Measurements from ENCODE around the gene MOGAT3.

MOGAT3 gene

DNA sequence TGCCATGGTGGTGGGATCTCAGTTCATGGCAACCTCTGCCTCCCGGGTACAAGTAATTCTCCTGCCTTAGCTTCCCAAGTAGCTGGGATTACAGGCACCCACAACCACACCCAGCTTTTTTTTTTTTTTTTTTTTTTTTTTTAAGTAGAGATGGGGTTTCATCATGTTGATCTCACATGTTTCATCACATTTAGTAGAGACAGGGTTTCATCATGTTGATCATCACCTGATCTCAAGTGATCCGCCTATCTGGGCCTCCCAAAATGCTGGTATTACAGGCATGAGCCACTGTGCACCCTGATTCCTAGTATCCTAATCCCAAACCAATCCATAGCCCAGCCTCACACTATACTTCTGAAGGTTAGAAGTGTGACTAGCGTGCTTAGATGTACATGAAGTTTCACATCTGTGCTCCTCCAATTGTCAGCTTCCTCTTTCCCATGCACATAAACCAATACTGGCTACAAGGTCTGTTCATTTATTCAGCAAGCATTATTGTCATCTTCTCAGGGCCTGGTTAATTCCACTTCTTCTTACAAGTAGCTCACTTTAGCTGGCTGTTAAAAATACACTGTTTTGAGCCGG, 13.9 kb downstream of the MOGAT3 start:
- H3K9me3 ChIP-seq (ENCODE audit: control insufficient read depth, low read length), result no peaks in the 10 kb centered on the region
- no peaks in the 10 kb centered on the region for H3K36me3 ChIP-seq (ENCODE audit: control insufficient read depth in 1 of 2, insufficient read depth in 2 of 2, low read depth in 1 of 2, low read length in 2 of 2)
- H2BK120ac ChIP-seq (ENCODE audit: low read depth, low read length), result no peak overlapping the region
- no peak overlapping the region for H2AK5ac ChIP-seq (ENCODE audit: low read length, severe bottlenecking)
- no peak overlapping the region for H3K27ac ChIP-seq (ENCODE audit: low read length, poor library complexity, severe bottlenecking)
- H3K14ac ChIP-seq (ENCODE audit: low read length in 2 of 2), result no peak overlapping the region
- no peak overlapping the region for H3K4me3 ChIP-seq (ENCODE audit: insufficient read depth in 1 of 2, low read depth in 1 of 2, low read length in 2 of 2)
- no peak for DNase-seq
- H2AFZ ChIP-seq (ENCODE audit: low read depth, low read length), result no peak overlapping the region
- H3K9ac ChIP-seq (ENCODE audit: low read length), result no peak overlapping the region
- no peak overlapping the region for H2BK5ac ChIP-seq (ENCODE audit: low read depth, low read length, poor library complexity, severe bottlenecking)
- H4K8ac ChIP-seq (ENCODE audit: low read length), result no peak overlapping the region
- H3K4ac ChIP-seq (ENCODE audit: low read depth in 1 of 2, low read length in 2 of 2), result no peak overlapping the region
- H2BK12ac ChIP-seq (ENCODE audit: low read length in 2 of 2), result no peak overlapping the region
- no peak overlapping the region for H3K18ac ChIP-seq (ENCODE audit: low read depth in 1 of 2, low read length in 2 of 2)
- WGBS, result 92% methylated on average over 3 of the region's 4 CpGs
- H3K23ac ChIP-seq (ENCODE audit: low read length in 2 of 2), result no peak overlapping the region
- H3K4me1 ChIP-seq (ENCODE audit: control insufficient read depth, insufficient read depth, low read depth, low read length), result peaks cover 1% of the 10 kb centered on the region
- no peak overlapping the region for H2BK15ac ChIP-seq (ENCODE audit: low read depth, poor library complexity, severe bottlenecking)
- peaks cover 3% of the 10 kb centered on the region in 2 experiments for H3K27me3 ChIP-seq (ENCODE audit: control insufficient read depth in 1 of 2, insufficient read depth in 1 of 2, low read length in 2 of 2)
- H3K4me2 ChIP-seq (ENCODE audit: low read length, poor library complexity, severe bottlenecking), result no peak overlapping the region
- no peak overlapping the region for H4K91ac ChIP-seq (ENCODE audit: low read length)
- H3K79me1 ChIP-seq (replicated peaks; ENCODE audit: low read length, poor library complexity, severe bottlenecking), result no peaks in the 10 kb centered on the region

DNA sequence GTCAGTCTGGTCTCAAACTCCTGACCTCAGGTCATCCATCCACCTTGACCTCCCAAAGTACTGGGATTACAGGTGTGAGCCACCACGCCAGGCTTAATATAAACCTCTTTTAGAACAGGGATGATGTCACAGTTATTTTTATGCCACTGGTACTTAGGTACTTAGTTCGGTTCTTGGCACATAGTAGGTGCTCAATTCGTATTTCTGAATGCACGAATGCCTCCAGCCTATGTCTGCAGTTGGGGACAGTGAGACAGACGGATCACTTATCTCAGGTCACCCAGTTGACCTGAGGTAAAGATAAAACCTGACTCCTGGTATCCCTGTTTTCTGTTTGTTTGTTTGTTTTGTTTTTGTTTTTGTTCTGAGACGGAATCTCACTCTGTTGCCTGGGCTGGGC, 14.6 kb downstream of the MOGAT3 start:
- H3K4me1 ChIP-seq (ENCODE audit: control insufficient read depth, insufficient read depth, low read depth, low read length), result peaks cover 1% of the 10 kb centered on the region
- H2BK5ac ChIP-seq (ENCODE audit: low read depth, low read length, poor library complexity, severe bottlenecking), result no peak overlapping the region
- H3K27me3 ChIP-seq (ENCODE audit: control insufficient read depth in 1 of 2, insufficient read depth in 1 of 2, low read length in 2 of 2), result peaks cover 7 to 8% of the 10 kb centered on the region in 2 experiments
- no peak overlapping the region for H3K4me3 ChIP-seq (ENCODE audit: insufficient read depth in 1 of 2, low read depth in 1 of 2, low read length in 2 of 2)
- DNase-seq, result no peak
- no peak overlapping the region for H3K4me2 ChIP-seq (ENCODE audit: low read length, poor library complexity, severe bottlenecking)
- no peak overlapping the region for H3K9ac ChIP-seq (ENCODE audit: low read length)
- no peak overlapping the region for H3K23ac ChIP-seq (ENCODE audit: low read length in 2 of 2)
- H3K79me1 ChIP-seq (replicated peaks; ENCODE audit: low read length, poor library complexity, severe bottlenecking), result no peaks in the 10 kb centered on the region
- no peaks in the 10 kb centered on the region for H3K36me3 ChIP-seq (ENCODE audit: control insufficient read depth in 1 of 2, insufficient read depth in 2 of 2, low read depth in 1 of 2, low read length in 2 of 2)
- H3K14ac ChIP-seq (ENCODE audit: low read length in 2 of 2), result no peak overlapping the region
- H4K91ac ChIP-seq (ENCODE audit: low read length), result no peak overlapping the region
- no peak overlapping the region for H2AK5ac ChIP-seq (ENCODE audit: low read length, severe bottlenecking)
- WGBS, result 71% methylated on average over 6 of the region's 6 CpGs
- no peak overlapping the region for H3K4ac ChIP-seq (ENCODE audit: low read depth in 1 of 2, low read length in 2 of 2)
- no peak overlapping the region for H3K27ac ChIP-seq (ENCODE audit: low read length, poor library complexity, severe bottlenecking)
- no peak overlapping the region for H4K8ac ChIP-seq (ENCODE audit: low read length)
- no peak overlapping the region for H2BK15ac ChIP-seq (ENCODE audit: low read depth, poor library complexity, severe bottlenecking)
- no peaks in the 10 kb centered on the region for H3K9me3 ChIP-seq (ENCODE audit: control insufficient read depth, low read length)
- no peak overlapping the region for H3K18ac ChIP-seq (ENCODE audit: low read depth in 1 of 2, low read length in 2 of 2)
- H2AFZ ChIP-seq (ENCODE audit: low read depth, low read length), result no peak overlapping the region
- H2BK12ac ChIP-seq (ENCODE audit: low read length in 2 of 2), result no peak overlapping the region
- H2BK120ac ChIP-seq (ENCODE audit: low read depth, low read length), result no peak overlapping the region

DNA sequence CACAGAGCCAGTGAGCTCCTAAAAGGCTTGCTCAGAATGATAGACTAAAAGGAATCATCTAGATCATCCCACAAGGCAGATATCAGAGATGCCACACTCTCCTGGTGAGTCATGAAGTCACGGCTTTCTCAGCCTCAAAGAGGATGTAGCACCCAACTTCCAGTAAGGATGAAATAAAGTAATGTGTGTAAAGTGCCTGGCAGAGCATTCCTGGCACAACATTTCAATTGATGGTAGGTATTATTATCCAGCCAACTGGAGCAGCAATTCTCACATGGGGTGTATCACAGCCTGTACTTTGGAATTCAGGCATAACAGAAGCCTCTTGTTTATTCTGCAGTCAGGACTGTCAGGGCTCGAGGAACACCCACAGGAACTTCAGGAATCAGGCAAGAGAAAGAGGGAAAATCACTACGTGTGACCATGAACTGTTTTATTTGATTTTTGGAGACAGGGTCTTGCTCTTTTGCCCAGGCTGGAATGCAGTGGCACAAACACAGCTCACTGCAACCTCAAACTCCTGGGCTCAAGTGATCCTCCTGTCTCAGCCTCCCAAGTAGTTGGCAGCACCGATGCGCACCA, 15.5 kb downstream of the MOGAT3 start:
- no peak overlapping the region for H2AFZ ChIP-seq (ENCODE audit: low read depth, low read length)
- H4K8ac ChIP-seq (ENCODE audit: low read length), result no peak overlapping the region
- no peaks in the 10 kb centered on the region for H3K36me3 ChIP-seq (ENCODE audit: control insufficient read depth in 1 of 2, insufficient read depth in 2 of 2, low read depth in 1 of 2, low read length in 2 of 2)
- peak; percentile 48 for DNase-seq
- no peak overlapping the region for H2BK120ac ChIP-seq (ENCODE audit: low read depth, low read length)
- no peak overlapping the region for H3K18ac ChIP-seq (ENCODE audit: low read depth in 1 of 2, low read length in 2 of 2)
- no peak overlapping the region for H2AK5ac ChIP-seq (ENCODE audit: low read length, severe bottlenecking)
- no peak overlapping the region for H3K9ac ChIP-seq (ENCODE audit: low read length)
- no peaks in the 10 kb centered on the region for H3K79me1 ChIP-seq (replicated peaks; ENCODE audit: low read length, poor library complexity, severe bottlenecking)
- H3K4ac ChIP-seq (ENCODE audit: low read depth in 1 of 2, low read length in 2 of 2), result no peak overlapping the region
- no peak overlapping the region for H2BK15ac ChIP-seq (ENCODE audit: low read depth, poor library complexity, severe bottlenecking)
- peaks cover 15 to 16% of the 10 kb centered on the region in 2 experiments for H3K27me3 ChIP-seq (ENCODE audit: control insufficient read depth in 1 of 2, insufficient read depth in 1 of 2, low read length in 2 of 2)
- peaks cover 1% of the 10 kb centered on the region for H3K4me1 ChIP-seq (ENCODE audit: control insufficient read depth, insufficient read depth, low read depth, low read length)
- no peak overlapping the region for H3K14ac ChIP-seq (ENCODE audit: low read length in 2 of 2)
- H3K27ac ChIP-seq (ENCODE audit: low read length, poor library complexity, severe bottlenecking), result no peak overlapping the region
- H2BK12ac ChIP-seq (ENCODE audit: low read length in 2 of 2), result no peak overlapping the region
- WGBS, result 56% methylated on average over 5 of the region's 5 CpGs
- no peak overlapping the region for H4K91ac ChIP-seq (ENCODE audit: low read length)
- no peaks in the 10 kb centered on the region for H3K9me3 ChIP-seq (ENCODE audit: control insufficient read depth, low read length)
- no peak overlapping the region for H2BK5ac ChIP-seq (ENCODE audit: low read depth, low read length, poor library complexity, severe bottlenecking)
- H3K4me2 ChIP-seq (ENCODE audit: low read length, poor library complexity, severe bottlenecking), result no peak overlapping the region
- H3K23ac ChIP-seq (ENCODE audit: low read length in 2 of 2), result no peak overlapping the region
- no peak overlapping the region for H3K4me3 ChIP-seq (ENCODE audit: insufficient read depth in 1 of 2, low read depth in 1 of 2, low read length in 2 of 2)

DNA sequence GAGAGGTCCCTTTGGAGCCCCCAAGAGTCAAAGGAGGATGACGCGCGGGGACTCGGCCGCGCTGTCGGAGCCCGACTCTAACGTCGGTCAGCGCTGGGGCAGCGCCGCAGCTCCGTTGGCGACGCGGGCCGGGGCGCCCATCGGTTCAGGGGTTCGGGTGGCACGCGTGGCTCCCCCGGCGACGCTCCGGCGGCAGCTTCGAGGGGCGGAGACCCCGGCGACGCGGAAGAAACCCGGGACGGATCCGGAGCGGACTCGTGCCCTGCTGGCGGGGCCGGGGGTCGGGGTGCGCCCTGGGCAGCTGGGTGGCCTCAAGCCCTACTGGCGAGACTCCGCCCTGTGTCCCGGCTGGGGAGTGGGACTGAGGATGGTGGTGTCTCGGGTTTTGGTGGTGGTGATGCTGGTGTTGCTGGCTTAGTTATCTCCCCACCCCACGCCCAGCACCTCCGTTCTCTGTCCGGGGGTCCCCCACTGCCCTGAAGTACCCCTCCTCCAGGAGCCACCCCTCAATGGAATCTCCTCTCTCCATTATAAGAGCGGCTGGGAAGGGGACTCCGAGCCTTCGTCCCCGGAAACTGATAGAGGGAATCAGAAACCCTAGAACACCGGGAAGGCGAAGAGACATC, 20.6 kb downstream of the MOGAT3 start, which contains the start of gene NAT16:
TSS of gene NAT16 (minus strand) at position 164 of the 626 bp plus-strand sequence. CDS start 5,486 bp downstream, outside the sequence.
- no peak within 1 kb of the TSS for H2BK120ac ChIP-seq (ENCODE audit: low read depth, low read length)
- peak within 1 kb of the TSS in 1 of 2 experiments; percentile 14 for H3K14ac ChIP-seq (ENCODE audit: low read length in 2 of 2)
- no peak within 1 kb of the TSS for H4K8ac ChIP-seq (ENCODE audit: low read length)
- no peak within 1 kb of the TSS for H2AFZ ChIP-seq (ENCODE audit: low read depth, low read length)
- H2BK15ac ChIP-seq (ENCODE audit: low read depth, poor library complexity, severe bottlenecking), result peak within 1 kb of the TSS; percentile 6
- DNase-seq, result no peak
- H3K79me1 ChIP-seq (replicated peaks; ENCODE audit: low read length, poor library complexity, severe bottlenecking), result no peaks in the 10 kb centered on the region
- H3K4me3 ChIP-seq (ENCODE audit: insufficient read depth in 1 of 2, low read depth in 1 of 2, low read length in 2 of 2), result peak within 1 kb of the TSS in 1 of 2 experiments; percentile 22
- no peak within 1 kb of the TSS for H2AK5ac ChIP-seq (ENCODE audit: low read length, severe bottlenecking)
- H3K9me3 ChIP-seq (ENCODE audit: control insufficient read depth, low read length), result no peaks in the 10 kb centered on the region
- H3K36me3 ChIP-seq (ENCODE audit: control insufficient read depth in 1 of 2, insufficient read depth in 2 of 2, low read depth in 1 of 2, low read length in 2 of 2), result peaks cover 0 to 4% of the 10 kb centered on the region in 2 experiments
- H2BK12ac ChIP-seq (ENCODE audit: low read length in 2 of 2), result no peak within 1 kb of the TSS
- H3K27me3 ChIP-seq (ENCODE audit: control insufficient read depth in 1 of 2, insufficient read depth in 1 of 2, low read length in 2 of 2), result peaks cover 57 to 61% of the 10 kb centered on the region in 2 experiments
- no peak within 1 kb of the TSS for H2BK5ac ChIP-seq (ENCODE audit: low read depth, low read length, poor library complexity, severe bottlenecking)
- H3K4ac ChIP-seq (ENCODE audit: low read depth in 1 of 2, low read length in 2 of 2), result no peak within 1 kb of the TSS
- peak within 1 kb of the TSS in 1 of 2 experiments; percentile 62 for H3K23ac ChIP-seq (ENCODE audit: low read length in 2 of 2)
- 5% methylated on average over 21 of the region's 56 CpGs for WGBS
- no peak within 1 kb of the TSS for H3K9ac ChIP-seq (ENCODE audit: low read length)
- H3K4me1 ChIP-seq (ENCODE audit: control insufficient read depth, insufficient read depth, low read depth, low read length), result peaks cover 13% of the 10 kb centered on the region
- no peak within 1 kb of the TSS for H4K91ac ChIP-seq (ENCODE audit: low read length)
- peak within 1 kb of the TSS; percentile 44 for H3K4me2 ChIP-seq (ENCODE audit: low read length, poor library complexity, severe bottlenecking)
- H3K27ac ChIP-seq (ENCODE audit: low read length, poor library complexity, severe bottlenecking), result no peak within 1 kb of the TSS
- no peak within 1 kb of the TSS for H3K18ac ChIP-seq (ENCODE audit: low read depth in 1 of 2, low read length in 2 of 2)
